Right atrium auricular region (tissue), 2 donors: ENCODE data around the gene DPP6. TPM values are rescaled to one million over a fixed set of nuclear protein-coding genes. Genes with fewer than 3 reads are reported as not detected.

Source experiments
- DNase-seq: peaks from one replicate; pipeline ENCODE4 v3.0.0-alpha.2; 2019; ENCODE audit warnings: low spot score
- H3K27ac ChIP-seq, 2 donors: fragments of 200-600 bp; sonication (generic); 1 replicate in 1 of 2; 2 replicates in 1 of 2; pipeline ENCODE4 v1.5.1; 2016 to 2019
- H3K27me3 ChIP-seq, 2 donors: fragments of 200-600 bp; sonication (generic); one replicate each; pipeline versions ENCODE4 v1.5.1 to v1.6.0; 2017 to 2019
- H3K36me3 ChIP-seq: fragments of 200-600 bp; sonication (generic); one replicate; pipeline ENCODE4 v1.5.1; 2016
- H3K4me1 ChIP-seq, 2 donors: fragments of 200-600 bp; sonication (generic); one replicate each; pipeline versions ENCODE4 v1.5.1 to v1.6.0; 2017 to 2019
- H3K4me3 ChIP-seq, 2 donors: fragments of 200-600 bp; sonication (generic); 1 replicate in 1 of 2; 2 replicates in 1 of 2; pipeline ENCODE4 v1.5.1; 2017 to 2019; ENCODE audit warnings: mild to moderate bottlenecking in 1 of 2, moderate library complexity in 1 of 2
- H3K9me3 ChIP-seq, 2 donors: fragments of 200-600 bp; sonication (generic); one replicate each; pipeline ENCODE4 v1.5.1; 2019
- total RNA-seq, 2 donors: library from RNA; depleted of rRNA; stranded (reverse); fragments of >200 nt; gene quantifications; one replicate each; pipeline ENCODE4 v1.1.0, GENCODE V29; 2016
- TF ChIP-seq, protein P1 (sequence below), 2 donors: fragments of 200-600 bp; sonication (generic); IDR thresholded peaks; one replicate each; pipeline ENCODE4 v1.5.1; 2019; ENCODE audit warnings: antibody characterized with exemption in 2 of 2

The DPP6 gene
- total RNA-seq, 2 donors from 2014 or later, result 0.35 to 0.85 TPM

GRCh38 chr7:154217688-154218340 lies 165.6 kb downstream of the DPP6 start:
- Histone ChIP-seq H3K36me3 (no peaks in the 10 kb centered on the region), H3K4me3 (no peak overlapping the region), H3K27me3 (no peaks in the 10 kb centered on the region), H3K4me1 (no peaks in the 10 kb centered on the region), H3K9me3 (no peaks in the 10 kb centered on the region), H3K27ac (no peak overlapping the region)
- TF ChIP-seq, protein P1, sequence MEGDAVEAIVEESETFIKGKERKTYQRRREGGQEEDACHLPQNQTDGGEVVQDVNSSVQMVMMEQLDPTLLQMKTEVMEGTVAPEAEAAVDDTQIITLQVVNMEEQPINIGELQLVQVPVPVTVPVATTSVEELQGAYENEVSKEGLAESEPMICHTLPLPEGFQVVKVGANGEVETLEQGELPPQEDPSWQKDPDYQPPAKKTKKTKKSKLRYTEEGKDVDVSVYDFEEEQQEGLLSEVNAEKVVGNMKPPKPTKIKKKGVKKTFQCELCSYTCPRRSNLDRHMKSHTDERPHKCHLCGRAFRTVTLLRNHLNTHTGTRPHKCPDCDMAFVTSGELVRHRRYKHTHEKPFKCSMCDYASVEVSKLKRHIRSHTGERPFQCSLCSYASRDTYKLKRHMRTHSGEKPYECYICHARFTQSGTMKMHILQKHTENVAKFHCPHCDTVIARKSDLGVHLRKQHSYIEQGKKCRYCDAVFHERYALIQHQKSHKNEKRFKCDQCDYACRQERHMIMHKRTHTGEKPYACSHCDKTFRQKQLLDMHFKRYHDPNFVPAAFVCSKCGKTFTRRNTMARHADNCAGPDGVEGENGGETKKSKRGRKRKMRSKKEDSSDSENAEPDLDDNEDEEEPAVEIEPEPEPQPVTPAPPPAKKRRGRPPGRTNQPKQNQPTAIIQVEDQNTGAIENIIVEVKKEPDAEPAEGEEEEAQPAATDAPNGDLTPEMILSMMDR (IDR thresholded peaks at IDR 0.05), result no peak
- no peak for DNase-seq

GRCh38 chr7:154231732-154232131 lies 179.5 kb downstream of the DPP6 start:
- no peaks in the 10 kb centered on the region for H3K27me3 ChIP-seq
- no peak for DNase-seq
- H3K4me1 ChIP-seq, result no peaks in the 10 kb centered on the region
- no peaks in the 10 kb centered on the region for H3K36me3 ChIP-seq
- TF ChIP-seq, protein P1 (IDR thresholded peaks at IDR 0.05), result no peak
- no peak overlapping the region for H3K4me3 ChIP-seq
- H3K27ac ChIP-seq, result no peak overlapping the region
- no peaks in the 10 kb centered on the region for H3K9me3 ChIP-seq

DNA sequence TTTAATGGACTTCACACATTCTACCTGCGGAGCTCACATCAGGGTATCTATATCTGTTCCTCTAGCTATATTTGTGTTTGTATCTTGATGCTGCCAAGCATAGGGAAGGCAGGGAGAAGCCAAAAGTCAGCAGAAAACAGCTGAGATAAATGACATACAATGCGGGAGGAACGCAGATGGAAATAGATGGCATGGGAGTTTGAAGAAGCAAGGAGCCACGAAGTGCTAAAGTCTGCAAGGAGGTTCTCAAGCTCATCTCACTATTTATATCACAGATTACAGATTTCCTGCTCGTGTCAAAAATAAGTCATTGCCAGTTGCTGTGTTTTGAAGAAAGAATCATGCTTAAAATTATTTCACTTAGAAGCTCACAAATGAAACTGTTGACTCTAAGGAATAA lies 180.5 kb downstream of the DPP6 start:
- DNase-seq, result no peak

GRCh38 chr7:154241988-154242387 lies 189.8 kb downstream of the DPP6 start:
- no peaks in the 10 kb centered on the region for H3K27me3 ChIP-seq
- H3K27ac ChIP-seq, result no peak overlapping the region
- no peaks in the 10 kb centered on the region for H3K36me3 ChIP-seq
- H3K4me1 ChIP-seq, result no peaks in the 10 kb centered on the region
- TF ChIP-seq, protein P1 (IDR thresholded peaks at IDR 0.05), result no peak
- DNase-seq, result no peak
- peaks cover 0 to 25% of the 10 kb centered on the region in 2 donors for H3K9me3 ChIP-seq
- no peak overlapping the region for H3K4me3 ChIP-seq

More for the DNA sequence above, 180.5 kb downstream of the DPP6 start:
- no peak overlapping the region for H3K27ac ChIP-seq
- TF ChIP-seq, protein P1 (IDR thresholded peaks at IDR 0.05), result no peak
- no peaks in the 10 kb centered on the region for H3K4me1 ChIP-seq
- no peaks in the 10 kb centered on the region for H3K36me3 ChIP-seq
- no peaks in the 10 kb centered on the region for H3K9me3 ChIP-seq
- H3K4me3 ChIP-seq, result no peak overlapping the region
- H3K27me3 ChIP-seq, result no peaks in the 10 kb centered on the region

DNA sequence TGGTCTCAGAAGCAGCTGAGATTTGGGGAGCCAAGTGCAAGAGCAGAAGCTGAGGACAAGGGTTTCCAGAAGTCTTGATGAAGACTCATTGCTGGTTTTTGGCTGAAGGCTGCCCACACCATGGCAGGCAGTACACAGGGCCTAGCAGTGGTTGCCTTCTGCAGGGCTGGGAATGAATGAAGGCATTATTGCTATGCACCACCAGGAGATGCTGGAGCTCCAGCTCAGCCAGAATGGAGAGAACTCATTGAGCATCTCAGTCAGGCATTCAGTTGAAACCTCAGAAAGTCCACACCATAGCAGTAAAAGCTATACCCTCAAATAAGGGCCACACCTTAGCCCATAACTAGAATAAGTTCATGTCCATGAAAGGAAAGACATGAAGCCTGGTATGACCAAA lies 190.5 kb downstream of the DPP6 start:
- TF ChIP-seq, protein P1 (IDR thresholded peaks at IDR 0.05), result no peak
- no peak overlapping the region for H3K27ac ChIP-seq
- H3K27me3 ChIP-seq, result no peaks in the 10 kb centered on the region
- peaks cover 0 to 25% of the 10 kb centered on the region in 2 donors for H3K9me3 ChIP-seq
- H3K4me3 ChIP-seq, result no peak overlapping the region
- H3K36me3 ChIP-seq, result no peaks in the 10 kb centered on the region
- no peaks in the 10 kb centered on the region for H3K4me1 ChIP-seq
- no peak for DNase-seq

DNA sequence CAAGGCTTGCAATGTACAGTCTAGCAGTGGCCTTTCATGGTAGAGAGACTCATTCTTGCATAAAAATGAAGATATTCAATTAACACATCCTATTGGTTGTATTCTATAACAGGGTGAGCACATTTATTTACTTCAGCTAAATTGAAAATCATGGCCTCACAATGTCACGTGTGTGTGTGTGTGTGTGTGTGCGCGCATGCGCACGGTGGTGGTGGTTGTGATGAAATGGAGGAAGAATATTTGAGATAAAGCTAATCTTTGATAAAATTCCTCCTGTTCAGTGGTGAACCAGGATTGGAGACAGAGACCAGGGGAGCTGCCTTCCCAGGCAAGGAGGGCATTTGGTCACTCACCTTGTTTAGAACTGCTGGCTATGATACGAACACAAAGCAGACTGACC lies 199.8 kb downstream of the DPP6 start:
- no peak overlapping the region for H3K4me3 ChIP-seq
- H3K4me1 ChIP-seq, result no peaks in the 10 kb centered on the region
- no peak for DNase-seq
- H3K27ac ChIP-seq, result no peak overlapping the region
- no peaks in the 10 kb centered on the region for H3K9me3 ChIP-seq
- TF ChIP-seq, protein P1 (IDR thresholded peaks at IDR 0.05), result no peak
- no peaks in the 10 kb centered on the region for H3K36me3 ChIP-seq
- H3K27me3 ChIP-seq, result no peaks in the 10 kb centered on the region
